Gastrocnemius medialis (tissue), 4 donors: ENCODE measurements around the gene DPYSL5. TPM values are rescaled to one million over a fixed set of nuclear protein-coding genes. Genes with fewer than 3 reads are reported as not detected.

ENCODE experiments used
- ATAC-seq, 2 donors: fragments of 150-250 bp; one replicate each; pipeline ENCODE4 v1.9.1; 2016
- DNase-seq, 2 donors: peaks; one replicate each; pipeline ENCODE4 v3.0.0-alpha.2; 2019
- H3K27ac ChIP-seq, 4 donors: fragments of 200-600 bp; sonication (generic); 1 replicate in 1 of 4; 2 replicates in 3 of 4; pipeline ENCODE4 v1.5.1; 2016 to 2018; ENCODE audit warnings: mild to moderate bottlenecking in 2 of 4, moderate library complexity in 1 of 4
- H3K27me3 ChIP-seq, 3 donors: fragments of 200-600 bp; sonication (generic) in 2 of 3; 1 replicate in 1 of 3; 2 replicates in 2 of 3; pipeline versions ENCODE4 v1.5.1 to v1.6.0; 2016 to 2019; ENCODE audit warnings: mild to moderate bottlenecking in 1 of 3, moderate library complexity in 1 of 3
- H3K36me3 ChIP-seq, 2 donors: fragments of 200-600 bp; sonication (generic) in 1 of 2; one replicate each; pipeline ENCODE4 v1.5.1; 2017 to 2018
- H3K4me1 ChIP-seq, 2 donors: fragments of 200-600 bp; sonication (generic) in 1 of 2; one replicate each; pipeline ENCODE4 v1.5.1; 2016 to 2017; ENCODE audit warnings: mild to moderate bottlenecking in 2 of 2
- H3K4me3 ChIP-seq, 4 donors: fragments of 200-600 bp; sonication (generic) in 3 of 4; 1 replicate in 1 of 4; 2 replicates in 3 of 4; pipeline ENCODE4 v1.5.1; 2016 to 2019; ENCODE audit warnings: mild to moderate bottlenecking in 2 of 4
- H3K9me3 ChIP-seq, 3 donors: fragments of 200-600 bp; sonication (generic) in 2 of 3; 1 replicate in 1 of 3; 2 replicates in 2 of 3; pipeline ENCODE4 v1.5.1; 2016 to 2019
- POLR2A ChIP-seq, 2 donors: fragments of 450-650 bp; IDR thresholded peaks; one replicate each; pipeline ENCODE4 v1.6.1; 2017; ENCODE audit warnings: antibody characterized with exemption in 2 of 2, mild to moderate bottlenecking in 2 of 2, moderate library complexity in 2 of 2
- in situ Hi-C, 4 donors: fragments of 200-750 bp; cut with MboI; loops; one replicate each; pipeline versions ENCODE4 v1.15.0 to v1.8.0; 2017; ENCODE audit warnings: low sequenced_read_pairs in 4 of 4
- intact Hi-C: fragments of 100-400 bp; cut with DNase I; formaldehyde crosslinking; loops from one replicate; pipeline ENCODE4 v1.15.1; 2023; ENCODE audit warnings: low total_unique reads
- total RNA-seq, 4 donors: library from RNA; depleted of rRNA; stranded (reverse); fragments of >200 nt; gene quantifications; one replicate each; pipeline versions ENCODE4 v1.1.0 to v1.2.3, GENCODE V29; 2016
- TF ChIP-seq, protein P1 (sequence below), 5 experiments: fragments of 450-650 bp in 3 of 5; fragments of 200-600 bp in 2 of 5; sonication (generic) in 2 of 5; IDR thresholded peaks in 4 of 5; conservative IDR thresholded peaks in 1 of 5; 1 replicate in 4 of 5; 2 replicates in 1 of 5; pipeline ENCODE4 v1.5.1; 2016 to 2019; ENCODE audit warnings: antibody characterized with exemption in 5 of 5, mild to moderate bottlenecking in 3 of 5, moderate library complexity in 3 of 5

DPYSL5 gene, protein sequence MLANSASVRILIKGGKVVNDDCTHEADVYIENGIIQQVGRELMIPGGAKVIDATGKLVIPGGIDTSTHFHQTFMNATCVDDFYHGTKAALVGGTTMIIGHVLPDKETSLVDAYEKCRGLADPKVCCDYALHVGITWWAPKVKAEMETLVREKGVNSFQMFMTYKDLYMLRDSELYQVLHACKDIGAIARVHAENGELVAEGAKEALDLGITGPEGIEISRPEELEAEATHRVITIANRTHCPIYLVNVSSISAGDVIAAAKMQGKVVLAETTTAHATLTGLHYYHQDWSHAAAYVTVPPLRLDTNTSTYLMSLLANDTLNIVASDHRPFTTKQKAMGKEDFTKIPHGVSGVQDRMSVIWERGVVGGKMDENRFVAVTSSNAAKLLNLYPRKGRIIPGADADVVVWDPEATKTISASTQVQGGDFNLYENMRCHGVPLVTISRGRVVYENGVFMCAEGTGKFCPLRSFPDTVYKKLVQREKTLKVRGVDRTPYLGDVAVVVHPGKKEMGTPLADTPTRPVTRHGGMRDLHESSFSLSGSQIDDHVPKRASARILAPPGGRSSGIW
- total RNA-seq = not detected

GRCh38 chr2:26847655-26848335 lies at the start of gene DPYSL5:
DPYSL5 (plus strand) TSS chr2:26848132; CDS start chr2:26898500, 50,368 bp downstream.
- peaks cover 43 to 70% (median 55%) of the 10 kb centered on the region in 3 donors for H3K27me3 ChIP-seq
- H3K4me3 ChIP-seq = peak within 1 kb of the TSS; percentile 24 to 42 (median 34)
- in situ Hi-C loops (loop anchor here in 1 of 4 donors (25.0 kb wide), 1 partner anchor 90 kb away; no protein-coding TSS in a partner anchor), intact Hi-C loops (no loop called here)
- DNase-seq = no peak
- no peak within 1 kb of the TSS for H3K27ac ChIP-seq
- no peak for ATAC-seq
- no peak for TF ChIP-seq POLR2A (IDR thresholded peaks at IDR 0.05)
- TF ChIP-seq, protein P1, sequence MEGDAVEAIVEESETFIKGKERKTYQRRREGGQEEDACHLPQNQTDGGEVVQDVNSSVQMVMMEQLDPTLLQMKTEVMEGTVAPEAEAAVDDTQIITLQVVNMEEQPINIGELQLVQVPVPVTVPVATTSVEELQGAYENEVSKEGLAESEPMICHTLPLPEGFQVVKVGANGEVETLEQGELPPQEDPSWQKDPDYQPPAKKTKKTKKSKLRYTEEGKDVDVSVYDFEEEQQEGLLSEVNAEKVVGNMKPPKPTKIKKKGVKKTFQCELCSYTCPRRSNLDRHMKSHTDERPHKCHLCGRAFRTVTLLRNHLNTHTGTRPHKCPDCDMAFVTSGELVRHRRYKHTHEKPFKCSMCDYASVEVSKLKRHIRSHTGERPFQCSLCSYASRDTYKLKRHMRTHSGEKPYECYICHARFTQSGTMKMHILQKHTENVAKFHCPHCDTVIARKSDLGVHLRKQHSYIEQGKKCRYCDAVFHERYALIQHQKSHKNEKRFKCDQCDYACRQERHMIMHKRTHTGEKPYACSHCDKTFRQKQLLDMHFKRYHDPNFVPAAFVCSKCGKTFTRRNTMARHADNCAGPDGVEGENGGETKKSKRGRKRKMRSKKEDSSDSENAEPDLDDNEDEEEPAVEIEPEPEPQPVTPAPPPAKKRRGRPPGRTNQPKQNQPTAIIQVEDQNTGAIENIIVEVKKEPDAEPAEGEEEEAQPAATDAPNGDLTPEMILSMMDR (IDR thresholded peaks at IDR 0.05 in 4 of 5, conservative IDR thresholded peaks at IDR 0.05 in 1 of 5) = no peak
- H3K9me3 ChIP-seq = no peaks in the 10 kb centered on the region
- H3K36me3 ChIP-seq = no peaks in the 10 kb centered on the region
- peaks cover 11 to 32% of the 10 kb centered on the region in 2 donors for H3K4me1 ChIP-seq

DNA sequence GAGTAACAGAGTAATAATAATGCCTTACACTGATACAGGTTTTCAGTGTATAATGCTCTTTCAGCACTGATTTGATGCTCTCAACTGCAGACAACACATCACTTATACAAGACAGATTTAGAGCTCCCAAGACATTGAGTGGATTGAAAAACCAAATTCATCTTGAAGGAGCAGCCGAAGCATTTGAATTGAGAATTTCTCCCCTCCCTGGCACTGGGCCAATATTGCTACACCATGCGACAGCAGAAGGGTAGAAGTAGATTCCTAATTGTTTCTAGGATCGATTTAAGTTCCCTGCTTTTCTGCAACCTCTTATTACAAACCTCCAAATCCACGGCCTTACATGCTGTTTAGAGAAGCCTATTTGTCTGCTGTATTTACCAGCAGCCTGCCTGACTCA lies 46.6 kb upstream of the DPYSL5 start:
- no peak for ATAC-seq
- intact Hi-C loops = no loop called here

DNA sequence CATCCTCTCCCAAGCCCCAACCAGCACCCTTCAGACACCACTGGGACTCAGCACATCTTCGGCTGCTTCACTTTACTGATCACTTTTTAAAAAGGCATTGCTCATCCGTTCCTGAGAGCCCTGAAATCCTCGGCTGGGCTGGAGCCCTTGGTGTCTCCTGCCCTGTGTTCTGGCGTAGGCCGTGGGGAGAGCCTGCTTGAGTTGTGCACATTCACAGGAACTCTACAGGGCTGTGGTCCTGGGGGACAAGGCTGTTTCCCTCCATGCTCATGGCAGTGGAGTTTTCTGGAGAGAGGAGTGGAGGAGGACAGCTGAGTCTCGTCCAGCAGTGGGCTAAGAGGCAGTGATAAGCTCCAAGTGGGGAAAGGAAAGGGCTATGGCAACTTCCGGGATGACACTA lies 46.1 kb upstream of the DPYSL5 start:
- H3K36me3 ChIP-seq = no peaks in the 10 kb centered on the region
- DNase-seq (no peak), ATAC-seq (no peak)
- in situ Hi-C loops = no loop called here
- intact Hi-C loops = no loop called here
- TF ChIP-seq POLR2A (IDR thresholded peaks at IDR 0.05) = no peak
- TF ChIP-seq, protein P1 (IDR thresholded peaks at IDR 0.05 in 4 of 5, conservative IDR thresholded peaks at IDR 0.05 in 1 of 5) = no peak
- H3K4me1 ChIP-seq = no peaks in the 10 kb centered on the region
- no peak overlapping the region for H3K4me3 ChIP-seq
- no peak overlapping the region for H3K27ac ChIP-seq
- H3K27me3 ChIP-seq = no peaks in the 10 kb centered on the region
- no peaks in the 10 kb centered on the region for H3K9me3 ChIP-seq

More for the DNA sequence above, 46.6 kb upstream of the DPYSL5 start:
- Histone ChIP-seq H3K36me3 (no peaks in the 10 kb centered on the region), H3K27ac (no peak overlapping the region), H3K4me1 (no peaks in the 10 kb centered on the region), H3K9me3 (no peaks in the 10 kb centered on the region), H3K27me3 (no peaks in the 10 kb centered on the region), H3K4me3 (no peak overlapping the region)
- no peak for DNase-seq
- in situ Hi-C loops = no loop called here
- TF ChIP-seq, protein P1 (IDR thresholded peaks at IDR 0.05 in 4 of 5, conservative IDR thresholded peaks at IDR 0.05 in 1 of 5) = no peak
- TF ChIP-seq POLR2A (IDR thresholded peaks at IDR 0.05) = no peak

- H3K36me3 ChIP-seq = no peaks in the 10 kb centered on the region
- H3K27me3 ChIP-seq = no peaks in the 10 kb centered on the region
- intact Hi-C loops (no loop called here), in situ Hi-C loops (no loop called here)
- no peak for TF ChIP-seq POLR2A (IDR thresholded peaks at IDR 0.05)
- TF ChIP-seq, protein P1 (IDR thresholded peaks at IDR 0.05 in 4 of 5, conservative IDR thresholded peaks at IDR 0.05 in 1 of 5) = no peak
- DNase-seq (no peak), ATAC-seq (no peak)
- no peak overlapping the region for H3K27ac ChIP-seq
- no peaks in the 10 kb centered on the region for H3K9me3 ChIP-seq
- H3K4me3 ChIP-seq = no peak overlapping the region
- no peaks in the 10 kb centered on the region for H3K4me1 ChIP-seq
Observed at GRCh38 chr2:26805241-26805676, 42.7 kb upstream of the DPYSL5 start.
